Measurements from ENCODE around the gene SLC17A9. TPM values are rescaled to one million over a fixed set of nuclear protein-coding genes. Genes with fewer than 3 reads are reported as not detected.
"Not testable (repeated sequence)": the region's sequence is repeated elsewhere in the genome, so short reads cannot be mapped to it uniquely, and the experiment has no call there.

Gene SLC17A9
- total RNA-seq, 2 experiments from 2014 or later = 4.7 to 5.8 TPM

GRCh38 chr20:62955519-62956386, 3.2 kb downstream of the SLC17A9 start:
- ChIA-PET CTCF (interaction anchor here (0.9 to 1.9 kb wide), 2 partner anchors 17 to 54 kb away, joined by 3 to 10 read pairs; no protein-coding TSS in a partner anchor), POLR2A (interaction anchor here (2.0 kb wide), 1 partner anchor 94 kb away, joined by 4 read pairs; the partner anchor contains the start of gene TCFL5)
- H3K9me3 Mint-ChIP-seq = no peaks in the 10 kb centered on the region
- no peak for DNase-seq
- no peak overlapping the region for H3K4me3 Mint-ChIP-seq
- H3K27ac Mint-ChIP-seq = no peak overlapping the region
- peaks cover 26% of the 10 kb centered on the region for H3K4me1 Mint-ChIP-seq
- no peaks in the 10 kb centered on the region for H3K27me3 Mint-ChIP-seq
- no peaks in the 10 kb centered on the region for H3K36me3 Mint-ChIP-seq (ENCODE audit: low read depth)

GRCh38 chr20:62956387-62957135, 4.1 kb downstream of the SLC17A9 start:
- H3K27ac Mint-ChIP-seq = no peak overlapping the region
- H3K4me1 Mint-ChIP-seq = peaks cover 24% of the 10 kb centered on the region

DNA sequence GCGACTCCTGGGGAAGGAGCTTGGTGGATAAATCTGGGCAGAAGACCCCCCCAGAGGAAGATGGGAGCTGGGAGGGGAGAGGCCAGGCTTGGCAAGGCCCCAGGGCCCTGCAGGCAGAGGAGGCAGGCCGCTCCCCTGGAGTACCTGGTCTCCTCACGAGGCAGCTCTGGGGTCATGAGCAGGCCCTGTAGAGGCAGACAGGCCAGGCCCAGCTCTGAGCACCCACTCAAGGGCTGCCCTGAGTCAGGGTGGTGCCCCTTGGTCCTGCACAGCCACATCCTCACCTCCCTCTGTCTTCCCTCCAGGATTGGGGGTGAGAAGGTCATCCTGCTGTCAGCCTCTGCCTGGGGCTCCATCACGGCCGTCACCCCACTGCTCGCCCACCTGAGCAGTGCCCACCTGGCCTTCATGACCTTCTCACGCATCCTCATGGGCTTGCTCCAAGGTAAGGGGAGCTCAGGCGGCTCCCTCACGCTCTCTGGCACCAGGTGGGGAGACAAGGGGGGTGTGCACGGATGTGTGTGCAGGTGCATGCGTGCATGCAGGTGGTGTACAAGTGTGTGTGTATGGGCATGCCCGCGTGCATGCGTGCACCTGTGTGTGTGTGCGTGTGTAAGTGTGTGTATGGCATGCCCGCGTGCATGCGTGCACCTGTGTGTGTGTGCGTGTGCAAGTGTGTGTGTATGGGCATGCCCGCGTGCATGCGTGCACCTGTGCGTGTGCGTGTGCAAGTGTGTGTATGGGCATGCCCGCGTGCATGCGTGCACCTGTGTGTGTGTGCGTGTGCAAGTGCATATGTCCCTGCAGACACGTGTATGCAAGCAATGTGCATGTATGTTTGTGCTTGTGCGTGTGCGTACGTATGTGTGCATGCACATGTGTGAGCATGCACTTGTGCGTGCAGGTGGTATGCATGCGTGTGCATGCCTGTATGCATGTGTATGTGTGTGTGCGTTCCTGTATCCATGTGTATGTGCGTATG, 4.9 kb downstream of the SLC17A9 start:
- Mint-ChIP-seq H3K27me3 (no peaks in the 10 kb centered on the region), H3K36me3 (ENCODE audit: low read depth) (no peaks in the 10 kb centered on the region), H3K4me1 (peaks cover 21% of the 10 kb centered on the region), H3K4me3 (no peak overlapping the region), H3K9me3 (no peaks in the 10 kb centered on the region), H3K27ac (no peak overlapping the region)
- CTCF ChIA-PET = no interaction called here
- POLR2A ChIA-PET = no interaction called here
- DNase-seq = no peak

More at GRCh38 chr20:62956387-62957135, 4.1 kb downstream of the SLC17A9 start:
- Mint-ChIP-seq H3K36me3 (ENCODE audit: low read depth) (no peaks in the 10 kb centered on the region), H3K4me3 (no peak overlapping the region), H3K9me3 (no peaks in the 10 kb centered on the region), H3K27me3 (no peaks in the 10 kb centered on the region)
- POLR2A ChIA-PET = no interaction called here
- CTCF ChIA-PET = no interaction called here
- DNase-seq = no peak

- CTCF ChIA-PET = interaction anchor here (1.4 kb wide), 1 partner anchor 14 kb away, joined by 3 read pairs; no protein-coding TSS in a partner anchor
Observed at GRCh38 chr20:62958388-62959100, 6.0 kb downstream of the SLC17A9 start.

GRCh38 chr20:62959101-62959971, 6.8 kb downstream of the SLC17A9 start:
- no peak for DNase-seq
- ChIA-PET POLR2A (interaction anchor here (0.7 kb wide), 1 partner anchor 13 kb away, joined by 3 read pairs; no protein-coding TSS in a partner anchor), CTCF (interaction anchor here (1.4 kb wide), 1 partner anchor 13 kb away, joined by 3 read pairs; no protein-coding TSS in a partner anchor)
- no peaks in the 10 kb centered on the region for H3K9me3 Mint-ChIP-seq
- no peaks in the 10 kb centered on the region for H3K36me3 Mint-ChIP-seq (ENCODE audit: low read depth)
- H3K4me1 Mint-ChIP-seq = peaks cover 5% of the 10 kb centered on the region
- no peak overlapping the region for H3K4me3 Mint-ChIP-seq
- H3K27ac Mint-ChIP-seq = no peak overlapping the region
- no peaks in the 10 kb centered on the region for H3K27me3 Mint-ChIP-seq

More at GRCh38 chr20:62958388-62959100, 6.0 kb downstream of the SLC17A9 start:
- H3K27ac Mint-ChIP-seq = no peak overlapping the region
- H3K9me3 Mint-ChIP-seq = no peaks in the 10 kb centered on the region
- H3K4me1 Mint-ChIP-seq = peaks cover 13% of the 10 kb centered on the region
- no peaks in the 10 kb centered on the region for H3K27me3 Mint-ChIP-seq
- POLR2A ChIA-PET = no interaction called here
- no peaks in the 10 kb centered on the region for H3K36me3 Mint-ChIP-seq (ENCODE audit: low read depth)
- H3K4me3 Mint-ChIP-seq = no peak overlapping the region
- no peak for DNase-seq

DNA sequence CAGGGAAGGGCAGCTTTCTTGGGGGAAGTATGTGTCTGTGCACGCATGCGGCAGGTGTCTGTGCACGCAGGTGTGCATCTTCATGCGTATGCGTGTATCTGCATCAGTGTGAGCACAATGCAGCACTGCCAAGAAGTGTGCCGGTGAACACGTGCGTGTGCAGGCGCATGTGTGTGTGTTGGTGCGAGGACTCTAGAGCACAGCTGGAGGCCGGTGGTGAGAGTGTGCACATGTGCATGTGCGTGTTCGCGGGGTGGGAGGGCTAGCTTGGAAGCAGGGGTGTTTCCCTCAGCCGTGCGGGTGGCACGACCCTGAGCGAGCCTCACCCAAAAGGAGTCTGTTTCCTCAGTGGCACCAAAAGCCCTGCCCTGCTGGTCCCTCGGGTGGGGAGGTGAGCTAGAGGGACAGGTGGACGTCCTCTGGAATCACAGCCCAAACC, 7.5 kb downstream of the SLC17A9 start:
- Mint-ChIP-seq H3K27ac (no peak overlapping the region), H3K4me3 (no peak overlapping the region), H3K36me3 (ENCODE audit: low read depth) (no peaks in the 10 kb centered on the region), H3K27me3 (no peaks in the 10 kb centered on the region), H3K4me1 (no peaks in the 10 kb centered on the region), H3K9me3 (no peaks in the 10 kb centered on the region)
- CTCF ChIA-PET = interaction anchor here (1.4 kb wide), 1 partner anchor 13 kb away, joined by 3 read pairs; no protein-coding TSS in a partner anchor
- POLR2A ChIA-PET = interaction anchor here (0.7 kb wide), 1 partner anchor 13 kb away, joined by 3 read pairs; no protein-coding TSS in a partner anchor
- DNase-seq = no peak

DNA sequence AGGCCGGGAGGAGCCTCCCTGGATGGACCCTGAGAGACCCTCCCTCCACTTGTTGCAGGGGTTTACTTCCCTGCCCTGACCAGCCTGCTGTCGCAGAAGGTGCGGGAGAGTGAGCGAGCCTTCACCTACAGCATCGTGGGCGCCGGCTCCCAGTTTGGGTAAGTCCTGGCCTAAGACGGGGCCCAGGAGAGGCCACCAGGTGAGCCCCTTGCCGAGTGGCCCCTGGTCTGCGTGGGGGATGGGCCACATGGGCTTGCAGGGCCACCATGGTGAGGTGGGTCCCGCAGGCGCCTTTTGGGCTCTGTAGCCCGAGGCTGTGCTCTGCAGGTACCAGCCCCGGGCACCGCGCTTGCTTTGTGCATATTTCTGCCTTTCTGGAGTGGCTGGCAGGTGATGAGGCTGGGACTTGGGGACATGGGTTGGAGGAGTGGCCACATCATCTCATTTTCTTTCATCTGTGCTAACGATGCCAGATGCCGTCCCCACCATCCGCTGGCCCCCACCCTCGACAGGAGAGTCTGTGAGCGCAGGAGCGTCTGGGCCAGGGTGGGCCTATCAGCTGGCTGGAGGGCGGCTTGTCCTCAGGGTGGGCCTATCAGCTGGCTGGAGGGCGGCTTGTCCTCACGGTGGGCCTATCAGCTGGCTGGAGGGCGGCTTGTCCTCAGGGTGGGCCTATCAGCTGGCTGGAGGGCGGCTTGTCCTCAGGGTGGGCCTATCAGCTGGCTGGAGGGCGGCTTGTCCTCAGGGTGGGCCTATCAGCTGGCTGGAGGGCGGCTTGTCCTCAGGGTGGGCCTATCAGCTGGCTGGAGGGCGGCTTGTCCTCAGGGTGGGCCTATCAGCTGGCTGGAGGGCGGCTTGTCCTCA, 8.2 kb downstream of the SLC17A9 start:
- POLR2A ChIA-PET; H3K4me1 Mint-ChIP-seq; CTCF ChIA-PET; H3K36me3 Mint-ChIP-seq (ENCODE audit: low read depth); H3K27me3 Mint-ChIP-seq; H3K4me3 Mint-ChIP-seq; H3K27ac Mint-ChIP-seq; H3K9me3 Mint-ChIP-seq; DNase-seq: not testable (repeated sequence)

GRCh38 chr20:62961310-62961783, 8.8 kb downstream of the SLC17A9 start:
- Mint-ChIP-seq H3K27ac (no peak overlapping the region), H3K36me3 (ENCODE audit: low read depth) (no peaks in the 10 kb centered on the region), H3K9me3 (no peaks in the 10 kb centered on the region), H3K4me1 (no peaks in the 10 kb centered on the region), H3K4me3 (no peak overlapping the region), H3K27me3 (no peaks in the 10 kb centered on the region)
- no peak for DNase-seq
- POLR2A ChIA-PET = no interaction called here
- CTCF ChIA-PET = no interaction called here

DNA sequence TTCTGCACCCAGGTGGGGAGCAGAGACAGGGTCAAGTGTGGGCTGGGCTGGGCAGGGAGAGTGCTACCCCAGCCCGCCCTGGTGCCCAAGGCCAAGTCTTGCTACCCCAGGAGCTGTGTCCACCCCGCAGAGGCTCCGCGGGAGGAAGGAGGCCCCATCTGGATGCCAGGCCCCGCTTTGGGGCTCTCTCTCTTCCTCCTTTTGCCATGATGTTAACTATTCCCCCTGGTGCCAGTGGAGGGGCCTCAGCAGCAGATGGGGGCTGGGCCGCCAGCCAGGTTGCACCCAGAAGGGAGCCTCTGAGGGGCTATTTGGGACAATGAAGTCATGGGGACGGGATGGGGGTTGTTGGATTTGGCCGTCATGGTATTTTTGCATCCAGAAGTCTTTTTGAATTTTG, 9.3 kb downstream of the SLC17A9 start:
- Mint-ChIP-seq H3K9me3 (no peaks in the 10 kb centered on the region), H3K36me3 (ENCODE audit: low read depth) (no peaks in the 10 kb centered on the region), H3K27me3 (no peaks in the 10 kb centered on the region), H3K4me3 (no peak overlapping the region), H3K4me1 (no peaks in the 10 kb centered on the region), H3K27ac (no peak overlapping the region)
- ChIA-PET CTCF (no interaction called here), POLR2A (no interaction called here)
- DNase-seq = no peak

DNA sequence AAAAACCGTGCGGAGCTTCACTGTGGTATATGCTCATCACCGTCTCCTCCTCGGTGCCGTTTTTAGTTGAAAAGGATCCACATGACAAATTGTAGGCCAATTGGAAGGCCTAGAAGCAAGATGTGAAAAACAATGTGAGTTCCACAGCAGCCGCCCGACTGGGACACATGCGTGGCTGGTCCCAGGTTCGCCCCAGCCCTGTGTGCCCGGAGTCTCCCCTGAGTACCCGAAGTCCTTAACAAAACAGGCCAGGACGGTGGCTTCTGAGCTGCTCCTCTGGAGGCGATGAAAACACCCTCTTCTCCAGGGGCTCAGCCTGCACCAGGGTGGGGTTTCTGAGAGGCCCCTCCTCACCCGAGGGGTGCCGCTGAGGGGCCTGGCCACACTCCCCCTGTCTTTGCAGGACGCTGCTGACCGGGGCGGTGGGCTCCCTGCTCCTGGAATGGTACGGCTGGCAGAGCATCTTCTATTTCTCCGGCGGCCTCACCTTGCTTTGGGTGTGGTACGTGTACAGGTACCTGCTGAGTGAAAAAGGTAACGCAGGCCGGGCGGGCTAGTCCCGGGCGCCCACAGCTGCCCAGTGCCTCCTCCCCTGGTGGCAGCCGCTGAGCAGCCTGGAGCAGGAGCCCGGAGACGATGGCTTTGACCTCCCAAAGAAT, 9.8 kb downstream of the SLC17A9 start:
- no peaks in the 10 kb centered on the region for H3K4me1 Mint-ChIP-seq
- H3K27me3 Mint-ChIP-seq = no peaks in the 10 kb centered on the region
- POLR2A ChIA-PET = interaction anchor here (1.0 kb wide), 1 partner anchor 10 kb away, joined by 3 read pairs; no protein-coding TSS in a partner anchor
- no peak overlapping the region for H3K4me3 Mint-ChIP-seq
- H3K9me3 Mint-ChIP-seq = no peaks in the 10 kb centered on the region
- CTCF ChIA-PET = no interaction called here
- H3K27ac Mint-ChIP-seq = no peak overlapping the region
- H3K36me3 Mint-ChIP-seq (ENCODE audit: low read depth) = no peaks in the 10 kb centered on the region
- no peak for DNase-seq
